GM18502 (cell line): ENCODE results near the gene CUBN.

Source experiments
- ATAC-seq: cut with Tn5 transposase; IDR thresholded peaks from one replicate; pipeline ENCODE4 v1.9.1; 2021; ENCODE audit warnings: mild to moderate bottlenecking; ENCODE audit not compliant: unreplicated experiment, poor library complexity

CUBN gene

DNA sequence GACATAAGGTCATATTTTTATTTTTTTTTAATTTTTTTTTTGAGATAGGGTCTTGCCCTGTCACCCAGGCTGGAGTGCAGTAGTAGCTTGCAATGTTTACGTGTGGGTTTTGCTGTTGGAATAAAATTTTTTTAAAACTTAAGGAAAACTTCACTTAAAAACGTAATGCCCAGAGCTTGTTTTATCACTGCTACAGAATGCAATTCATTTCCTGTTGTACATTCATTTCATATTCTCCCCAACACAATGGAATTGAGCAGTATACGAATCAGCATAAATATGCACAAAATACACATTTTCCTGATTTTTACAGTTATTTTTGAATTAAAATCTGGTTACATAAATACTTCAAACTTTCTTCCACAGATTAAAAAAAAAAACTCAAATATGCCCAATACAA is 352.7 kb downstream of the CUBN start:
- ATAC-seq: no peak
